ENCODE data around the gene PARD3.

PARD3 gene

GRCh38 chr10:34205452-34205851, 609.6 kb downstream of the PARD3 start:
- POLR2A ChIA-PET (ENCODE audit: low non-redundant PET) = no interaction called here
- H3K27ac ChIP-seq = no peak overlapping the region
- CTCF ChIA-PET = interaction anchor here (0.6 kb wide), 1 partner anchor 1042 kb away, joined by 3 read pairs; no protein-coding TSS in a partner anchor
- DNase-seq (ENCODE audit: low spot score) = no peak
- TF ChIP-seq CTCF (conservative IDR thresholded peaks at IDR 0.05; ENCODE audit: low read depth) = no peak

GRCh38 chr10:34203966-34204630, 611.0 kb downstream of the PARD3 start:
- no peak for DNase-seq (ENCODE audit: low spot score)
- no peak for TF ChIP-seq CTCF (conservative IDR thresholded peaks at IDR 0.05; ENCODE audit: low read depth)
- H3K27ac ChIP-seq = no peak overlapping the region
- ChIA-PET POLR2A (ENCODE audit: low non-redundant PET) (no interaction called here), CTCF (no interaction called here)

GRCh38 chr10:34200355-34200901, 614.7 kb downstream of the PARD3 start:
- CTCF ChIA-PET = no interaction called here
- no peak for DNase-seq (ENCODE audit: low spot score)
- no peak for TF ChIP-seq CTCF (conservative IDR thresholded peaks at IDR 0.05; ENCODE audit: low read depth)
- POLR2A ChIA-PET (ENCODE audit: low non-redundant PET) = no interaction called here
- H3K27ac ChIP-seq = no peak overlapping the region

- H3K27ac ChIP-seq = no peak overlapping the region
- POLR2A ChIA-PET (ENCODE audit: low non-redundant PET) = no interaction called here
- no peak for TF ChIP-seq CTCF (conservative IDR thresholded peaks at IDR 0.05; ENCODE audit: low read depth)
- CTCF ChIA-PET = interaction anchor here (0.6 kb wide), 1 partner anchor 164 kb away, joined by 3 read pairs; no protein-coding TSS in a partner anchor
- no peak for DNase-seq (ENCODE audit: low spot score)
Measured at GRCh38 chr10:34198953-34199352, 616.1 kb downstream of the PARD3 start.

- no peak for DNase-seq (ENCODE audit: low spot score)
- no peak for TF ChIP-seq CTCF (conservative IDR thresholded peaks at IDR 0.05; ENCODE audit: low read depth)
- ChIA-PET CTCF (no interaction called here), POLR2A (ENCODE audit: low non-redundant PET) (no interaction called here)
- H3K27ac ChIP-seq = no peak overlapping the region
Measured at GRCh38 chr10:34196058-34196433, 619.0 kb downstream of the PARD3 start.

- TF ChIP-seq CTCF (conservative IDR thresholded peaks at IDR 0.05; ENCODE audit: low read depth) = no peak
- DNase-seq (ENCODE audit: low spot score) = no peak
- CTCF ChIA-PET = no interaction called here
- POLR2A ChIA-PET (ENCODE audit: low non-redundant PET) = no interaction called here
- H3K27ac ChIP-seq = no peak overlapping the region
Measured at GRCh38 chr10:34195364-34196057, 619.6 kb downstream of the PARD3 start.

Measured in RWPE1 (cell line).